Astrocyte (in vitro differentiated cells and primary cell): ENCODE results near the gene PRRT1B.

ENCODE experiments used
- EZH2 ChIP-seq: IDR thresholded peaks from 2 replicates; pipeline ENCODE4 v1.6.1; 2012; ENCODE audit warnings: mild to moderate bottlenecking, low read length, inconsistent platforms; ENCODE audit not compliant: insufficient read depth
- TF ChIP-seq, protein P1 (sequence below): IDR thresholded peaks from 2 replicates; pipeline ENCODE4 v1.5.1; 2011; ENCODE audit warnings: low read depth, mild to moderate bottlenecking, inconsistent platforms, low read length, moderate library complexity; ENCODE audit not compliant: insufficient read depth

DNA sequence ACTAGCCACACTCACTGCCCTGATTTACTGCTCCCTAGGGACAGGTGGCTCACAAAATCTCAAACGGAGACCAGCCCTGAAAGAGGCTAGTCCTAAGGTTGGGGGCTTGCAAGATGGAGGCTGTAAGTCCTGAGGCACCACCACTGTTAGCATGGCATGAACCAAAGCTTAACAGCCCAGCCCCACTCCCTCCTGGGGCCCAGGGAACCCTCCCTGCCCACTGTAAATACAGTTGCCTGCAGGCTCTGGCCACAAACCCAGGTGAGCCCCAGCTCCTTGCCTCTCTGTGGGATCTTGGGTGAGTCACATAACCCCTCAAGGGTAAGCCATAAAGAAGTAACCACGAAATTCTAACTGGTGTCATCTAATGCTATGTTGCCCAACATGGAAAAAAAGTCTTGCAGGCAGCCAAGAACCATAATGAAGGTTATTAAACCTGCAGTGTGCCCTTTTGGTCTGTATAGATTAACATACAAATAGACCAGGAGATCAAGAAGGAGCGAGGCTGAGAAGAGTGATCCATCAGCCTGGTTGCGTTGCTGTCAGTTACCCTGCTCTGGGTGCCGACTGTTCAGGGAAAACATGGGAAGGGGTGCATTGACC lies 44.3 kb upstream of the PRRT1B start:
- TF ChIP-seq, protein P1, sequence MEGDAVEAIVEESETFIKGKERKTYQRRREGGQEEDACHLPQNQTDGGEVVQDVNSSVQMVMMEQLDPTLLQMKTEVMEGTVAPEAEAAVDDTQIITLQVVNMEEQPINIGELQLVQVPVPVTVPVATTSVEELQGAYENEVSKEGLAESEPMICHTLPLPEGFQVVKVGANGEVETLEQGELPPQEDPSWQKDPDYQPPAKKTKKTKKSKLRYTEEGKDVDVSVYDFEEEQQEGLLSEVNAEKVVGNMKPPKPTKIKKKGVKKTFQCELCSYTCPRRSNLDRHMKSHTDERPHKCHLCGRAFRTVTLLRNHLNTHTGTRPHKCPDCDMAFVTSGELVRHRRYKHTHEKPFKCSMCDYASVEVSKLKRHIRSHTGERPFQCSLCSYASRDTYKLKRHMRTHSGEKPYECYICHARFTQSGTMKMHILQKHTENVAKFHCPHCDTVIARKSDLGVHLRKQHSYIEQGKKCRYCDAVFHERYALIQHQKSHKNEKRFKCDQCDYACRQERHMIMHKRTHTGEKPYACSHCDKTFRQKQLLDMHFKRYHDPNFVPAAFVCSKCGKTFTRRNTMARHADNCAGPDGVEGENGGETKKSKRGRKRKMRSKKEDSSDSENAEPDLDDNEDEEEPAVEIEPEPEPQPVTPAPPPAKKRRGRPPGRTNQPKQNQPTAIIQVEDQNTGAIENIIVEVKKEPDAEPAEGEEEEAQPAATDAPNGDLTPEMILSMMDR: no peak
- no peak for TF ChIP-seq EZH2
